ENCODE results near the gene RIOX2.

Gene RIOX2

GRCh38 chr3:97990624-97991292 lies 18.5 kb upstream of the RIOX2 start:
- no peak for DNase-seq (ENCODE audit: low read depth)

GRCh38 chr3:97988784-97989568 lies 16.7 kb upstream of the RIOX2 start:
- DNase-seq (ENCODE audit: low read depth): no peak

DNA sequence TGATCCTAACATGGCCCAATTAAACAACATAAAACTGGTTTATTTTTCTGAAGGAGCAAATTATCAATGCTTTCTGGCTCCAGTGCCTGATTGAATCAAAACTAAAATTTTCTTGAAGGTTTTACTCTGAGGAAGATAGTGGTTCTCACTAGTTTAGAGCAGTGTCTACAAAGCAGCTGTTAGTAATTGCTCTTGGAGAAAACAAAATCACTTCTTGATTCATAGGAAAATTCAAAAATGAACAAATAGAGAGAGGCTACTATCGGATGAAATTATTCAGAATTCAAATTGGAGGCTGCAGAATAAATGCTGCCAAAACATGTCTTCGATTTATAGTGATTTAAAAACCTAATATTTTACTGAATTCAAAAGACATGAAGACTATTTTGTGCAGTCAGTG lies 15.1 kb upstream of the RIOX2 start:
- no peak for DNase-seq (ENCODE audit: low read depth)

GRCh38 chr3:97983933-97984491 lies 11.8 kb upstream of the RIOX2 start:
- DNase-seq (ENCODE audit: low read depth): no peak

GRCh38 chr3:97981886-97982285 lies 9.7 kb upstream of the RIOX2 start:
- no peak for DNase-seq (ENCODE audit: low read depth)

- DNase-seq (ENCODE audit: low read depth): no peak
Measured at GRCh38 chr3:97979610-97980009, 7.4 kb upstream of the RIOX2 start.

DNA sequence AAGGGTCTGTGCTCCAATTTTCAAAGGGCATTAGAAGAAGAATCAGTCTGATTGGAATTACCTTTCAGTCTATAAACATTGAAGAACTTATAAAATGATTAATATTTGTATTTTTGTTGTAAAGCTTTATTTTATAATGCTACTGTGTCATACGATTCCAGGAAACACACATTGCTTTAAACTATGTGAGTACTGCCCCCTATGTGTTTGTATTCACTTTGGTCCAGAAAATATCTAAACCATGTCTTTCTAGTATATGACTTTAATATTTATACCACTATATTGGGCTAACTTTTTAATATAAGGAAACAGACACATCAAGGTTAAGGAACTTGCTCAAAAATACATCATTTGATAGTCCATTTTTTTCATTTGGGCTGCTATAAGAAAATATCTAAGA lies 3.2 kb upstream of the RIOX2 start:
- DNase-seq (ENCODE audit: low read depth): no peak

DNA sequence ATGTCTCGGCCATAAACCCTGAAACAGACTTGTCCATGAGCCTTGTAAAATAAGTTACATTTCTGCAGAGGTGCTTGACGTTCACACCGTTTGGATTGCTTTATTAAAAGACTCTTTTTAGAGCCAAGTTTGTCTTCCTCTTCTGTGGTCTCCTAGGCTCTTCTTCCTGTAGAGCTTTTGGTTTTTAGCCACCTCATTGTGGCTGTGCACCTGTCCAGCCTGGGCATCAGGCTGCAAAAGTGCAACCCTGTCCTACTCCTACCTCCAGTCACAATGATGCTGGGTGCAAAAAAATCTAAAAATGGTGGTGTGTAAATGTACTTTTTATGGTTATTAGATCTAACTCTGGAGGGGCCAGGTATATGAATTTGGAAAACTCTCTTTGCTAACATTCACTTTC lies 2.8 kb upstream of the RIOX2 start:
- DNase-seq (ENCODE audit: low read depth): no peak

DNA sequence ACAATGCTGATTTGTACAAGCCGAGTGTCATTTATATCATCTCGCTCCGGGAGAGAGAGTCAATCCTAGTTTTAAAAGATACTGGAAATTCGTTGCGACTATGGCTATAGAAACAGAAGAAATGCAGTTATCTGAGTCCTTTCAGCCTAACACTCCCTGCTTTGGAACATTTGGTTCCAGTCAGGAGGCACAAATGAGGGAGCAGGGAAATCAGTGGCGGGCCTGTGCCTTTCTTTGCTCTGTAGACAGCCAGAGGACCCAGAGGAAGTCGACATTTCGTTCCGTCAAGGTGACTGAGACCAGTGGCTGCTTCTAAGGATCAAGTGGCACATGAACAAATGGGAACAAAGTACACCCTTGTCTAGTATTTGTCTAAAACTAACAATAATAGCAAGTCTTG lies 745 bp upstream of the RIOX2 start:
- no peak for DNase-seq (ENCODE audit: low read depth)

DNA sequence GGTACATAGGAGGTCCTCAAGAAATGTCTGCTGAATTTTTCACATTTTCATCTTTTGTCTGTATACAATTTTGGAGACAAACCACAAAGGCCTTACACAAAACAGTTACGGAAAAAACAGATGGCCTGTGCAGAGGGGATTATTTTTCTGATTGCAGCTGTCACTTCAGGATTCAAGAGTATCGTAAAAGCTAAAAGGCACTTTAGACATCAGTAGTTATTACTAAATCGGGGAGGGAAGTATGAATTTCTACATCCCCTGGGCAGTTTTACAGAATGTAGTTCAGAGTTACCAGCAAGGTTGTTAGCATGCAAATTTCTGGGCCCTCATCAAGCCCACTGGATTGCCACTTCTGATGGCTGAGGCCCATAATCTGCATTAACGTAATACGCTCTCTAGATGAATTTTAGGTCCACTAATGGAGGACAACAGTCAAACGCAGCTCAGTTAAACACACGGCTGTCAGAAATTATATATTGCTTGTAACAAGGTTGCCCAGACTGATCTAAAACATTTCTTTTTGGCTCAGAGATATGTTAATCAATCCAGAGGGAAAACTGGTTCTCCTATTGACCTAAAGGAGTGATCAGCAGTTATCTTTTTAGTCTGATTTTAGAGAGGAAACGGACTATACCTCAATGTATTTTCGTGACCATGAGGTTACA lies 1.1 kb downstream of the RIOX2 start:
- no peak for DNase-seq (ENCODE audit: low read depth)

- DNase-seq (ENCODE audit: low read depth): no peak
Measured at GRCh38 chr3:97970156-97970555, 2.1 kb downstream of the RIOX2 start.

- no peak for DNase-seq (ENCODE audit: low read depth)
Measured at GRCh38 chr3:97969541-97969940, 2.7 kb downstream of the RIOX2 start.

DNA sequence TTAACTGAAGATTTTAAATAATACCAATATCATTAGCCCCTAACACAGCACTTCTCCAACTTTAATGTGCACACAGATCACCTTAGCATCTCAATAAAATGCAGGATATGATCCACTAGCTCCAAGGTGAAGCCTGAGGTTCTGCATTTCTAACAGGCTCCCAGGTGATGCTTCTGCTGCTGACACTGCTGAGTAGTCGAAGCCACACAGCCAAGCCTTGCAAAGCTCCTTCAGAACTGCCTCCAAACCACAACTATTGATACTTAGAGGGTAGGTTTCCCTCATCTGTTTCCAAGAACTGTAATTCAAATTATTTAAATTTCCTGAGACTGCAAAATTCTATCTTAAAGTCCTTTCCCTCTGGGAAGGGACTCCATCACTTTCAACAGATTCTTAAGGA lies 3.9 kb downstream of the RIOX2 start:
- no peak for DNase-seq (ENCODE audit: low read depth)

- no peak for DNase-seq (ENCODE audit: low read depth)
Measured at GRCh38 chr3:97967966-97968365, 4.3 kb downstream of the RIOX2 start.

GRCh38 chr3:97960993-97961766 lies 11.1 kb downstream of the RIOX2 start:
- no peak for DNase-seq (ENCODE audit: low read depth)

DNA sequence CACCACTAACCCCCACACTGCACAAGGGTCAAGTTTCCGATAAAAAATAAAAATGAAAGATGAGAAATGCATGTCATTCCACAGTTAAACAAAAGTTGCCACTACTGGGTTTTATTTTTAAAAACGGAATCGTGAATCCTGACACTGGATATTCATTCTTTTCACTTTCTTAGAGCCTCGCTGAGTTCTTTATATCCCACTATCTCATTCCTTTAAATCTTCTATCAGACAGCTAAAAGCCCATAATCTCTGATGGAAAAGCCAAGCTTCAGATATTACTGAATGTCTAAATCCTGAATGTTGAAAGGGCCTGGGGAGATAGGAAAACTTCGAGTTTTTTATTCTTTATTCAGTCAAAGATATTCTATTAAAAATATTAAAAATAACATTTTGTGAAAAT lies 11.7 kb downstream of the RIOX2 start:
- no peak for DNase-seq (ENCODE audit: low read depth)

- DNase-seq (ENCODE audit: low read depth): no peak
Measured at GRCh38 chr3:97959872-97960271, 12.4 kb downstream of the RIOX2 start.

- DNase-seq (ENCODE audit: low read depth): no peak
Measured at GRCh38 chr3:97958796-97959195, 13.4 kb downstream of the RIOX2 start.

DNA sequence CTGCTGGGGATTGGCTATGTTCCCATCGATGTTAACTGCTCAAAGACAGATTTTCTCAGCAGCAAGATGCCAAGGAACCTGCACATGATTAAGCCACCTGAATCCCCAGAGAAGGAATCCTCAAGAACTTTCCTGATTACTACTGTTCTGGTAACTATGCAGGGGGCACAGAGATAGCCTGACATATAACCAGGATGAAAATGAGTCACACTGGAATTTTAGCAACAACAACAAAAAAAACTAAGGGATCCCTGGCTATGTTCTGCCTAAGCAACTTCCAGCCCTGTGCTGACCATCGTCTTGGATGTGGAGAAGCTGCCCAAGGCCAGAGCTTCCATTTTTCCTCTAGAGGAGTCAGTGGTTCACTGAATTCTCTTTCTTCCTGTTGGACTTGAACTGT lies 13.8 kb downstream of the RIOX2 start:
- no peak for DNase-seq (ENCODE audit: low read depth)

DNA sequence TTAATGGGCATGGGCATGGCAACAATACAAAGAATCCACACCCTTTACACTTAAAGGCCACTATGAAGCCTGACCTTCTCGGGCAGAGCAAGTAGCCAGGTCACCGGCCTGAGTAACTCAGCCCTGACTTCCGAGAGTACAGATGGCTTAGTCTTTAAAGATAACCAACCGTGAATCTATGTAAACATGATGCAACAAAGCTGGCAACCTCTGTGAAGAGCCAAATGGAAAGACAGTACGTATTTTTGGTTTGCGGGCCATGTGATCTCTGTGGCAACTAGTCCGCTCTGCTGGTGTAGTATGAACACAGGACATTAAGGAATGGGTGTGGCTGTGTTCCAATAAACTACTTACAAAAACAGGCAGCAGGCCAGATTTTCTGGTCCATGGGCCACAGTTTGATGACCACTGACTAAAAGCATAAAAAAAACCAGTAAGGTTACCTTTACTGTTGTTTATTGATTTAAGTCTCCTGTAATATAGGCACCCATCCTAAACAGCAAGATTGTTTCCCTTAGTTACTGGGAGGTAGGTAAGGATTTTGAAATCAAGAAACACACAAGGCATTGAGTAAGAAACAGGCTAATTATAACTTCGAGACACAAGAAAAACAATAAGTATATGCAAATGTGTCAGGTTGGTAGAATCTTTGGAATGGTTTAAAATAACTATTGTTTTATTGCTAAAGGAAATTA lies 14.5 kb downstream of the RIOX2 start:
- no peak for DNase-seq (ENCODE audit: low read depth)

DNA sequence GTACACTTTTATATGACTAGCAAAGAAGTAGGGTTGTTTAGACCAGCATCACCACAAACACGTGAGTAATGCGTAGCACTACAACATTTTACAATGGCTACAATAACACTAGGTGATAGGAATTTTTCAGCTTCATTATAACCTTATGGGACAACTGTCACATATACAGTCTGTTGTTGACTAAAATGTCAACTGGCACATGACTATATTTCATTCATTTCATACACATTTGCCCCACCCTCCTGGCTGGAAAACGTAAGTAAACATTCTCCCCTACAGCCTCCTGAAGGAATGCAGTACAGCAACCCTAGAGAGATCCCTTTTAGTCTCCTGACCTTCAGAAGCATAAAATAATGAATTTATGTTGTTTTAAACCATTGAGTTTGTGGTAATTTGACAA lies 16.2 kb downstream of the RIOX2 start:
- no peak for DNase-seq (ENCODE audit: low read depth)

All from stimulated activated CD4-positive, alpha-beta T cell treated with anti-CD3 and anti-CD28 coated beads, Interleukin-2, amount 100 ng/mL, for 4 hours (primary cell).